PC-3 (cell line): ENCODE results near the gene C11orf24. TPM values are rescaled to one million over a fixed set of nuclear protein-coding genes. Genes with fewer than 3 reads are reported as not detected.
A peak's percentile ranks its signal among the peaks of the same experiment; 100 is the strongest.

Experiments used
- ATAC-seq: fragments of 200-7000 bp; cut with Tn5 transposase; 2 replicates; pipeline ENCODE4 v1.9.1; 2020; ENCODE audit warnings: mild to moderate bottlenecking, moderate library complexity
- BruUV-seq: library from RNA; stranded (reverse); fragments of 400-500 nt; replicated peaks from 2 replicates; lab custom pipeline; 2021; lab: Mats Ljungman, UMichigan
- CTCF ChIA-PET: fragments of 300-600 bp; sonication (Branson Sonifier 250); formaldehyde crosslinking; loops from one replicate; lab custom pipeline; 2022; ENCODE audit warnings: antibody characterized with exemption; lab: Charles Lee
- POLR2A ChIA-PET: fragments of 300-600 bp; sonication (Branson Sonifier 250); formaldehyde crosslinking; loops from one replicate; lab custom pipeline; 2022; ENCODE audit warnings: antibody characterized with exemption; ENCODE audit not compliant: unreplicated experiment; lab: Charles Lee
- DNase-seq: peaks from one replicate; pipeline ENCODE4 v3.0.0-alpha.2; 2015
- H2AFZ ChIP-seq: fragments of 300-600 bp; sonication (generic); 2 replicates; pipeline ENCODE4 v1.6.0; 2016; ENCODE audit warnings: antibody characterized with exemption, low read length
- H3F3A ChIP-seq: fragments of 300-600 bp; sonication (generic); one replicate; pipeline ENCODE4 v1.6.0; 2017; ENCODE audit warnings: antibody characterized with exemption, low read length, control low read depth, mild to moderate bottlenecking; ENCODE audit not compliant: unreplicated experiment
- H3K27ac ChIP-seq: fragments of 300-600 bp; sonication (generic); 2 replicates; pipeline ENCODE4 v1.5.1; 2016; ENCODE audit warnings: mild to moderate bottlenecking, low read length
- H3K27me3 ChIP-seq: fragments of 300-600 bp; sonication (generic); 2 replicates; pipeline ENCODE4 v1.6.1; 2016; ENCODE audit warnings: low read length, mixed read lengths
- H3K36me3 ChIP-seq: fragments of 300-600 bp; sonication (generic); 2 replicates; pipeline ENCODE4 v1.6.1; 2016; ENCODE audit warnings: low read depth, mixed run types, low read length, mixed read lengths
- H3K4me1 ChIP-seq: fragments of 300-600 bp; sonication (generic); 2 replicates; pipeline ENCODE4 v1.5.1; 2016; ENCODE audit warnings: low read length; ENCODE audit not compliant: insufficient read depth
- H3K4me2 ChIP-seq: fragments of 300-600 bp; sonication (generic); 2 replicates; pipeline ENCODE4 v1.6.0; 2016; ENCODE audit warnings: low read length
- H3K4me3 ChIP-seq: fragments of 300-600 bp; sonication (generic); 2 replicates; pipeline ENCODE4 v1.5.1; 2016; ENCODE audit warnings: mild to moderate bottlenecking, low read length, mixed read lengths
- H3K79me2 ChIP-seq: fragments of 300-600 bp; sonication (generic); 2 replicates; pipeline ENCODE4 v1.6.1; 2017; ENCODE audit warnings: low read length, mixed read lengths
- H3K9ac ChIP-seq: fragments of 300-600 bp; sonication (generic); 2 replicates; pipeline ENCODE4 v1.6.0; 2016; ENCODE audit warnings: mild to moderate bottlenecking, low read length
- H3K9me2 ChIP-seq: fragments of 300-600 bp; sonication (generic); replicated peaks from 2 replicates; pipeline ENCODE4 v1.6.1; 2016; ENCODE audit warnings: mixed run types, low read length, mixed read lengths
- H3K9me3 ChIP-seq: fragments of 300-600 bp; sonication (generic); 2 replicates; pipeline ENCODE4 v1.6.1; 2016; ENCODE audit warnings: low read length, mixed read lengths
- H4K20me1 ChIP-seq: fragments of 300-600 bp; sonication (generic); 2 replicates; pipeline ENCODE4 v1.6.1; 2016; ENCODE audit warnings: low read length, mixed read lengths
- EZH2 ChIP-seq: fragments of 300-600 bp; sonication (generic); IDR thresholded peaks from one replicate; pipeline ENCODE4 v1.6.1; 2017; ENCODE audit warnings: antibody characterized with exemption, mild to moderate bottlenecking, low read length; ENCODE audit not compliant: unreplicated experiment
- EZH2phosphoT487 ChIP-seq: fragments of 300-600 bp; sonication (generic); IDR thresholded peaks from 2 replicates; pipeline ENCODE4 v1.6.1; 2018; ENCODE audit warnings: mild to moderate bottlenecking, antibody characterized with exemption, low read length, borderline replicate concordance
- intact Hi-C: fragments of 100-400 bp; cut with micrococcal nuclease; formaldehyde crosslinking; loops from 2 replicates; pipeline ENCODE4 v1.9.0; 2023
- total RNA-seq: library from RNA; depleted of rRNA; stranded (reverse); fragments of >200 nt; gene quantifications from 2 replicates; pipeline ENCODE4 v1.2.3, GENCODE V29; 2014
- TF ChIP-seq, protein P1 (sequence below): fragments of 300-600 bp; sonication (generic); conservative IDR thresholded peaks from 2 replicates; pipeline ENCODE4 v1.5.1; 2017; ENCODE audit warnings: antibody characterized with exemption, low read depth, mild to moderate bottlenecking, low read length

Gene C11orf24
- total RNA-seq, 1 experiment from 2014 or later, result 75.9 TPM

DNA sequence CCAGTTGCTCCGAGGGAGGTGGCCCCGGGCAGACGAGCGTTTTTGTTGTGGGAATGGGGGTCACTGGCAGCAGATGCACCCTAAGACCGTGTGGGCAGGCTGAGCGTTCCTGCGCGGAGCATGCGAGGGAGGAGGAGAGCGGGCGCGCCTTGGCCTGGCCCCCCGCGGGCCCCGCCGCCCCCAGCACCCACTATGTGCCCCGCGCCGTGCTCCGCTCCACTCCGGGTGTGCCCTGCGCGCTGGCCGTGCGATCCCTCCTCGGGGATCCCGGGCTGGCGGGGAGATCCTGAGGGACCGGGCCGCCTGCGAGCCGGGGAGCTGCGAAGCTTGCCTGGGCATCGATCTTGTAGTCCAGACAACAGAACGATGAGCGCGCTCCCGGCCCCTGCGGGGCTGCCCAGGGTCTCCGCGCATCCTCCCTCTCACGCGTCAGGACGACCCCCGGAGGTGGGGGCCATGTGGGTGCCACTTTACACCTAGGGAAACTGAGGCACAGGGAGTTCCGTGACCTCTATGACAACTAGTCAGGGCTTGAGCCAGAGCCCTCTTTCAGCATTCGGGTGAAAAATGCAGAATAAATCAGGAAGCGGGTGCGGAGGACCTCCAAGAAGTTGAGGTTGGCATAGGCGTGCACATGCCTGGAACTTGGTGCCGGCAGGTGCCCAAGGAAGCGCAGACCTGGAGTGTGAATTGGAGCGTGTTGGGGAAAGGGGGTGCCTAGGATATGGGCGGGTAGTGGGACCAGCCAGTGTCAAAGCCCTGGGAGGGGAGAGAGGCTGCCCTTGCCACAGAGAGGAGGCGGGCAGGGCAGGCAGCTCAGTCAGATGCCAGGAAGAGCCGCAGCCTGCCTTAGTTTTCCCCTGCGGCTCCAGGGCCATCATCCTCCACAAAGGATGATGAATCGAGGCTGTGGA is 57.3 kb downstream of the C11orf24 start:
- intact Hi-C loops, result loop anchor here (10.0 kb wide), 1 partner anchor 200 kb away; the partner anchor contains the start of gene ALDH3B1

DNA sequence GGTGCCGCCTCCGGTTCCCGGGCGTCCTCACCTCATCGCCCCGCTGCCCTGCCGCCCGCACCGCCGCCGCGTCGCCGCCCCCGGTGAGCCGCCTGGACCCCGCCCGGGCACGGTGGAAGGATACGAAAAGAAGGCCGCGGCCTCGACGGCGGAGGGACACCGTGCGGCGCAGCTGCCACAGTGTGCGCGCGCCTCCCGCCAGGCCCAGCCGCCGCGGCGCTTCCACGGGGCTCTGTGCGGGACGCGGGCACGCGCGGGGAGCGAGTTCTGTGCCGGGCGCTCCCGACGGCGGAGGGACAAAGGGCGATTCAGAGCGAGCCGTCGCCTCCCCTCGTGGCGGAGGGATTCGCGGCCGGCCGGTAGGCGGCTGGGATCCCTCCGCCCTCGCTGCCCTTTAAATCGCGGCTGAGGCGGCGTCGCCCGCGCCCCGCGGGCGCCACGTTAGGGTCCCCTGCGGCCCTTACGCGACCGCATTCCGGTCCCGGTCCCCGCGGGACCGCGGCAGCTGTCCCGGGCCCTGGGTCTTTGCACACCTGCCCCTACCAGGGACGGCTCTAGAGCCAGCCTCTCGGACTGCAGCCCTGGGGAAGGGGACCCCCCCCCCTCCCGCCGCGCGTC is 58.1 kb downstream of the C11orf24 start:
- Histone ChIP-seq H3K4me3 (peak overlapping the region; percentile 79), H3K27me3 (no peaks in the 10 kb centered on the region), H3K9me2 (no peaks in the 10 kb centered on the region), H3K4me1 (peaks cover 16% of the 10 kb centered on the region), H3K27ac (peak overlapping the region; percentile 79), H3K4me2 (peak overlapping the region; percentile 88), H3K36me3 (no peaks in the 10 kb centered on the region), H4K20me1 (peaks cover 32% of the 10 kb centered on the region), H3F3A (no peaks in the 10 kb centered on the region), H3K9ac (peak overlapping the region; percentile 86), H3K79me2 (peaks cover 37% of the 10 kb centered on the region), H3K9me3 (no peaks in the 10 kb centered on the region), H2AFZ (peak overlapping the region; percentile 95)
- TF ChIP-seq EZH2 (no peak), EZH2phosphoT487 (no peak)
- TF ChIP-seq, protein P1, sequence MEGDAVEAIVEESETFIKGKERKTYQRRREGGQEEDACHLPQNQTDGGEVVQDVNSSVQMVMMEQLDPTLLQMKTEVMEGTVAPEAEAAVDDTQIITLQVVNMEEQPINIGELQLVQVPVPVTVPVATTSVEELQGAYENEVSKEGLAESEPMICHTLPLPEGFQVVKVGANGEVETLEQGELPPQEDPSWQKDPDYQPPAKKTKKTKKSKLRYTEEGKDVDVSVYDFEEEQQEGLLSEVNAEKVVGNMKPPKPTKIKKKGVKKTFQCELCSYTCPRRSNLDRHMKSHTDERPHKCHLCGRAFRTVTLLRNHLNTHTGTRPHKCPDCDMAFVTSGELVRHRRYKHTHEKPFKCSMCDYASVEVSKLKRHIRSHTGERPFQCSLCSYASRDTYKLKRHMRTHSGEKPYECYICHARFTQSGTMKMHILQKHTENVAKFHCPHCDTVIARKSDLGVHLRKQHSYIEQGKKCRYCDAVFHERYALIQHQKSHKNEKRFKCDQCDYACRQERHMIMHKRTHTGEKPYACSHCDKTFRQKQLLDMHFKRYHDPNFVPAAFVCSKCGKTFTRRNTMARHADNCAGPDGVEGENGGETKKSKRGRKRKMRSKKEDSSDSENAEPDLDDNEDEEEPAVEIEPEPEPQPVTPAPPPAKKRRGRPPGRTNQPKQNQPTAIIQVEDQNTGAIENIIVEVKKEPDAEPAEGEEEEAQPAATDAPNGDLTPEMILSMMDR, result no peak
- ChIA-PET CTCF (no interaction called here), POLR2A (no interaction called here)
- DNase-seq (peak; percentile 91), ATAC-seq (peak; percentile 45)
- intact Hi-C loops, result loop anchor here (10.0 kb wide), 1 partner anchor 199 kb away; the partner anchor contains the start of gene ALDH3B1
- no TSS peak for BruUV-seq

More for the DNA sequence above, 57.3 kb downstream of the C11orf24 start:
- ChIA-PET POLR2A (no interaction called here), CTCF (no interaction called here)
- DNase-seq, result no peak
- Histone ChIP-seq H4K20me1 (peaks cover 28% of the 10 kb centered on the region), H3F3A (no peaks in the 10 kb centered on the region), H3K4me2 (peak overlapping the region; percentile 88), H3K9me3 (no peaks in the 10 kb centered on the region), H3K27me3 (no peaks in the 10 kb centered on the region), H3K79me2 (peaks cover 32% of the 10 kb centered on the region), H2AFZ (peak overlapping the region; percentile 95), H3K4me3 (peak overlapping the region; percentile 79), H3K4me1 (peaks cover 14% of the 10 kb centered on the region), H3K9ac (peak overlapping the region; percentile 86), H3K9me2 (no peaks in the 10 kb centered on the region), H3K36me3 (no peaks in the 10 kb centered on the region), H3K27ac (peak overlapping the region; percentile 79)
- TF ChIP-seq, protein P1, result no peak
- TF ChIP-seq EZH2 (no peak), EZH2phosphoT487 (no peak)
- peak; percentile 3 for ATAC-seq
- TSS peak; percentile 62 for BruUV-seq
